Prostate gland (tissue), 2 donors: Measurements from ENCODE around the gene OR2AK2.

ENCODE experiments used
- CTCF ChIP-seq, 4 experiments: fragments of 200-600 bp in 2 of 4; fragments of 450-650 bp in 2 of 4; sonication (generic) in 2 of 4; IDR thresholded peaks; 1 replicate in 3 of 4; 2 replicates in 1 of 4; pipeline ENCODE4 v1.5.1; 2016 to 2019; ENCODE audit warnings: antibody characterized with exemption in 4 of 4, mild to moderate bottlenecking in 2 of 4, moderate library complexity in 2 of 4
- POLR2AphosphoS5 ChIP-seq: sonication (generic); formaldehyde crosslinking; IDR thresholded peaks from one replicate; pipeline ENCODE4 v1.6.1; 2017; ENCODE audit warnings: antibody characterized with exemption

- TF ChIP-seq POLR2AphosphoS5 (no peak), CTCF (IDR thresholded peaks at IDR 0.05) (no peak)
Measured at GRCh38 chr1:247936415-247936814, 28.6 kb upstream of the OR2AK2 start.
